GM21786 (cell line): ENCODE measurements around the gene SYDE1.
"Not testable (repeated sequence)": the region's sequence is repeated elsewhere in the genome, so short reads cannot be mapped to it uniquely, and the experiment has no call there.

Source experiments
- ATAC-seq: cut with Tn5 transposase; IDR thresholded peaks from one replicate; pipeline ENCODE4 v1.9.1; 2021; ENCODE audit not compliant: unreplicated experiment

The SYDE1 gene

GRCh38 chr19:15107061-15108010, at the start of gene SYDE1:
SYDE1 (plus strand) TSS chr19:15107401; CDS start chr19:15107434, 33 bp downstream.
- ATAC-seq: no peak

- no peak for ATAC-seq
These were observed 45.2 kb upstream of the SYDE1 start for GRCh38 chr19:15062036-15062435.

- ATAC-seq: not testable (repeated sequence)
These were observed 36.8 kb upstream of the SYDE1 start for GRCh38 chr19:15070386-15070785.

GRCh38 chr19:15072930-15073647, 34.1 kb upstream of the SYDE1 start:
- no peak for ATAC-seq

- no peak for ATAC-seq
These were observed 32.8 kb upstream of the SYDE1 start for GRCh38 chr19:15074371-15074770.

- ATAC-seq: no peak
These were observed 31.4 kb upstream of the SYDE1 start for GRCh38 chr19:15075806-15076205.

GRCh38 chr19:15080002-15080401, 27.2 kb upstream of the SYDE1 start:
- not testable (repeated sequence) for ATAC-seq

GRCh38 chr19:15081911-15082310, 25.3 kb upstream of the SYDE1 start, which contains the start of gene OR1I1:
OR1I1 (plus strand) TSS chr19:15082211; CDS start chr19:15087066, 4,855 bp downstream.
- no peak for ATAC-seq

GRCh38 chr19:15087182-15087581, 20.0 kb upstream of the SYDE1 start:
- no peak for ATAC-seq

GRCh38 chr19:15091918-15092753, 15.1 kb upstream of the SYDE1 start:
- no peak for ATAC-seq

- no peak for ATAC-seq
These were observed 14.2 kb upstream of the SYDE1 start for GRCh38 chr19:15093001-15093400.

- ATAC-seq: no peak
These were observed 11.0 kb upstream of the SYDE1 start for GRCh38 chr19:15096223-15096622.

- ATAC-seq: not testable (repeated sequence)
These were observed 9.2 kb upstream of the SYDE1 start for GRCh38 chr19:15097980-15098379.

GRCh38 chr19:15098460-15098859, 8.7 kb upstream of the SYDE1 start:
- no peak for ATAC-seq

- ATAC-seq: no peak
These were observed 8.1 kb upstream of the SYDE1 start for GRCh38 chr19:15099017-15099582.

GRCh38 chr19:15101479-15102082, 5.6 kb upstream of the SYDE1 start:
- ATAC-seq: no peak

GRCh38 chr19:15104003-15104402, 3.2 kb upstream of the SYDE1 start:
- no peak for ATAC-seq

GRCh38 chr19:15104411-15104810, 2.8 kb upstream of the SYDE1 start:
- no peak for ATAC-seq

GRCh38 chr19:15105044-15105443, 2.2 kb upstream of the SYDE1 start:
- ATAC-seq: no peak

GRCh38 chr19:15108145-15108844, 1.1 kb downstream of the SYDE1 start:
- no peak for ATAC-seq
